ENCODE results near the gene ST6GALNAC6.
A peak's percentile ranks its signal among the peaks of the same experiment; 100 is the strongest.

ST6GALNAC6 gene

DNA sequence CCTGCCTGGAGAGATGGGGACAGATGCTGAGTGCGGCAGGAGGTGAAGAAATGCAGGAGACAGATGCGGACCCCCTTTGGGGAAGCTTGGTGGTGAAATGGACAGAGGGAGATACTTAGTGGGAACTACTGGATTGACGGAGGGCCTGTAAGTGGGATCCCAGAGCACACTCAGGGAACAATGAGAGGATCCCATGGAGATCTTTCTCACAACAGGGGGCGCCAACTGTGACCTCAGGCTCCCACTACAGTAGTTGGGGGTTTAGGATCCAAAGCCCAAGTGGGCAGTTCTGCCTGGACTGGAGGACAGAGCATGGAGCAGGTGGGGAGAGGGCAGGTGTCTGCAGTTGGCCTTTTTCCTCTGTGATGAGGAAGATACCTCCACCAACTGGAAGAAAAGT is 34.8 kb upstream of the ST6GALNAC6 start:
- DNase-seq (ENCODE audit: low read depth in 2 of 2) = no peak

GRCh38 chr9:127931092-127931881 is 31.9 kb upstream of the ST6GALNAC6 start:
- DNase-seq (ENCODE audit: low read depth in 2 of 2) = no peak

GRCh38 chr9:127930231-127931091 is 31.1 kb upstream of the ST6GALNAC6 start, which contains the start of gene PIP5KL1:
TSS of gene PIP5KL1 (minus strand) at chr9:127930777. CDS start at chr9:127930752, 25 bp downstream.
- DNase-seq (ENCODE audit: low read depth in 2 of 2) = peak in 1 of 2 donors; percentile 44

- DNase-seq (ENCODE audit: low read depth in 2 of 2) = no peak
These were observed 30.2 kb upstream of the ST6GALNAC6 start for GRCh38 chr9:127929625-127929979.

DNA sequence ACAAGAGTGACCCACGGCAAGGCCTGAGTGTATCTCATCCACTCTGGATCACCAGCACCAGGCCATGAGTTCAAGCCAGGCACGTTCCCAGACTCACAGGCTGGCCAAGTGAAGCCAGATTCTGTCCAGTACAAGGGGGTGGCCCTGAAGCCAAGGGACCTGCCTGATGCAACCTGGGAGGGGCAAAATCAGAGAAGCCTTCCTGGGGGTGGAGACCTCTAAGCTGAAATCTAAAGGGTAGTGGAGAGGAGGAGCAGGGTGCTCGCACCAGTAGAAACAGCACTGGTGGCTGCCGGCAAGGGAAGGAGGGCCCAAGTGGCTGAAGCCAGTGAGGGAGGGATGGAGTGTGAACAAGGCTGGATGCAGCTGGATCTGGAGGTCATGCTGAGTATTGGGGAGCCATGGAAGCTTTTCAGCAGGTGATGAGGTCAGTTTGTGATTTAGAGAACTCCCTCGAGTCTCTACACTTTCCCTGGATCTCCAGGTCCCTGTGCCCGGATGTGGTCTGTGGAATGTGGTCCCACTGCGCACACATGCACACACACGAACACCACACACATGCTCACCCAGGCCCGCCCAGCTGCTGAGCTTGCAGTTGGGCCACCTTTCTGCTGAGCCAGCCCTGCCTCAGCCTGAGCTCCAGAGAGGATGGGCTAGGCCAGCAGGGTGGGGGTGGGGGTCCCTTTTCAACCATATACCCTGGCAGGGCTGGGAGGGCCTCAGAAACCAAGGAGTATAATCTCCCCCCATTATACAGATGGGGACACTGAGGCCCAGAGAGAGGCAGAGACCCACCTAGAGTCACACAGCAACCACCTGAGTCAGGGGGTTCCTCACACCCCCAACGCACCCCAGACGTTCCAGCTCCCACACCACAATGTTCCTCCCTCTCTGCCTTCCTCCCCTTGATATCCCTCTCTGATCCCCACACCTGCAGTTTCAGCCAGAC is 29.5 kb upstream of the ST6GALNAC6 start:
- no peak for DNase-seq (ENCODE audit: low read depth in 2 of 2)

DNA sequence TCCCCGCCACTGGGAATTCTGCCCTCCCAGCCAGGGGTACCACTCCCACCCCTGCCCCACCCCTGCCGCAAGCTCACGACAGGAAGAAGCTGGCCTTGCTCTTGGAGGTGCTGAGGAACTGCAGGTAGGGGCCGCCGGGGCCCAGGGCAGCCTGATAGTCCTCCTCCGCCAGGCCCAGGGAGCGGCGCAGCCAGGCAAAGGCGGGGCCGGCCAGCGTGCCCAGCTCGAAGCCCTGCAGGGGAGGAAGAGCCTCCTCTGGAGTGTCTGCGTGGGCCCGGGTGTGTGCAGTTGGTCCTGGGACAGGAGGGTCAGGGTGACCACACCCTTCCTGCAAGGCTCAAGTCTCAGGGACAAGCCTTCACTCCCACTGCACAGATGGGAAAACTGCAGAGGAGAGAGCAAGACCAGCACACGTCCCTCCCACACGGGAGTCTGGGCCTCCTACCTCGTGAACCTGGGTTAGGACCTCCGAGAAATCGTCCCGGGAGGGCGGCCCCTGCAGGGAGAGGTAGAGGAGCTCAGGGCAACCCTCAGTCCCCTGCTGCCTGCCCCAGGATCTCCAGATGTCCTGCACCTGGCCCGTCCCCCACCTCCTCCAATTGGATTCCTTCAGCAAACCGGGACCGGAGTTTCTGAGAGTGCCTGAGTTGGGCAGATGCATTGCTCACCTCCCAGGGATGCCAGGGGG is 28.7 kb upstream of the ST6GALNAC6 start:
- DNase-seq (ENCODE audit: low read depth in 2 of 2) = no peak

- DNase-seq (ENCODE audit: low read depth in 2 of 2) = peak; percentile 49 to 66
These were observed 28.0 kb upstream of the ST6GALNAC6 start for GRCh38 chr9:127927201-127927987.

DNA sequence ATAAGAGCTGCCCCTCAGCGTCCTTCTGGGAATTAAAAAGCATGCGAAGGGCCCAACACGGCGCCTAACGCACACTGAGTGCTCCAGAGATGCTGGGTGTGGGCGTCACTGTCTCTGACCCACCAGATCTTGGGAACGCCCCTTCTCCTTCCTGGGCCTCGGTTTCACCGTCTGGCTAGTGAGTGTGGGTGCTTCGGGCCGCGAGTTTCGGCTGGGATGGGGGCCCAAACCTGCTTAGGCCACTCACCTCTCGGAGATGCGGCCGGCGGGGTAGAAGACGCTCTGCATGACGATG is 27.4 kb upstream of the ST6GALNAC6 start:
- no peak for DNase-seq (ENCODE audit: low read depth in 2 of 2)

DNA sequence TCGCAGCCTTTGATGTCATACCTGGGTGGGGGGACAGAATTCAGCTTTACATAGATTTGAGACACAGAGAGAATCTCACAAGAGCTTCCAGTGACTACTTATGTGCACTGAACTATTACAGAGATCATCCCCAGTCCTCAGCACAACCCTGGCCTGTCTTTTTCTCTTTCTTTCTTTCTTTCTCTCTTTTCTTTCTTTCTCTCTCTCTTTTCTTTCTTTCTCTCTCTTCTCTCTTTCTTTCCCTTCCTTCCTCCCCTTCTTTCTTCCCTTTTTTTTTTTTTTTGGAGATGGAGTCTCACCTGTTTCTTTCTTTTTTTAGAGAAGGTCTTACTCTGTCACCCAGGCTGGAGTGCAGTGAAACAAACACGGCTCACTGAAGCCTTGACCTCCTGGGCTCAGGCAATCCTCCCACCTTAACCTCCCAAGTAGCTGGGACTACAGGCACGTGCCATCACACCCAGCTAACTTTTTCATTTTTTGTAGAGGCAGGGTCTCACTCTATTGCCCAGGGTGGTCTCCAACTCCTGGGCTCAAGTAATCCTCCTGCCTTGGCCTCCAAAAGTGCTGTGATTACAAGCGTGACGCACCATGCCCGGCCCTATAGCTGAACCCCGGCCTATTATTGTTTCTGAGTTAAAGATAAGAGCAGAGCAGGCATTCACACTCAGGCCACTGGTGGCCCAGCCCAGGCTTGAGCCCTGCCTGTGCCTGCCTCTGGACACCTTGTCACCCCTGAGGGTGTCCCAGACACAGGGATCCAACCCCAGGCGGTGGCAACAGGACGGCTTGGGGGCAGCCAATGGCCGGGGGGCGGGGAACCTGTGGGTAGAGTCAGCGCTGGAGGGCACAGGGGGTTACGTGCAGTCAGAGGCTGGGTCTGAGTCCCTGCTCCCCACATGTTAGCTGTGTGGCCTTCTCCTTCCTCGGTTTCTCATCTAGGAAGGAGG is 26.8 kb upstream of the ST6GALNAC6 start:
- DNase-seq (ENCODE audit: low read depth in 2 of 2) = no peak

DNA sequence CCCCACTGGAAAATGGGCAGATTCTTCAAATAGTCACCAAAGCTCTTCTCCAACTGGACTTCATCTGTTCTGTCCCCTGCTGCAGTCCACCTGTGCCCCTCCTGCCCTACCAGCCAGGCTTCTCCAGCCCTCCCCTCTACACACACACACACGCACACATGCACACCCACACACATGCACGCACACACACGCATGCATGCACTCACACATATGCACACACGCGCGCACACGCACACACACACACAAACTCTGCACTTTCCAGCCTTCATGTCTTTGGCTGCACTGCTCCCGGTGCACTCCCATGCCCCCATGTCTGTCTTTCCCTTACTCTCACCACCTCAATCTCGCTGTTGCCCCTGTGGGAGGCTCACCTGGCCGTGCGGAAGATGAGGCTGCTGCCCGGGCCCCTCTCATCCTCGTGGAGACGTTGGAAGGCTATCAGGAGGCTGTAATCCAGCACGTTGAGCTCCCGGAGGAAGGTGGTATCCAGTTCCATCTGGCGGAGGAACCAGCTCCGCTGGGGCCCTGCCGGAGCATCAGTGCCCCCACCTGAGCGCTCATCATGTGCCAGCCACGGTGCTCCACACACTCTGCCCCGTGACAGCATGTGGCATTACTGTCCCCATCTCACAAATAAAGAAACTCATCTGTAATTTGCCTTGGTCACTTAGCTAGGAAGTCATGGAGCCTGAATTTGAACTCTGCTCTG is 25.5 kb upstream of the ST6GALNAC6 start:
- DNase-seq (ENCODE audit: low read depth in 2 of 2) = no peak

- DNase-seq (ENCODE audit: low read depth in 2 of 2) = no peak
These were observed 24.4 kb upstream of the ST6GALNAC6 start for GRCh38 chr9:127923771-127924170.

GRCh38 chr9:127923046-127923445 is 23.6 kb upstream of the ST6GALNAC6 start:
- no peak for DNase-seq (ENCODE audit: low read depth in 2 of 2)

DNA sequence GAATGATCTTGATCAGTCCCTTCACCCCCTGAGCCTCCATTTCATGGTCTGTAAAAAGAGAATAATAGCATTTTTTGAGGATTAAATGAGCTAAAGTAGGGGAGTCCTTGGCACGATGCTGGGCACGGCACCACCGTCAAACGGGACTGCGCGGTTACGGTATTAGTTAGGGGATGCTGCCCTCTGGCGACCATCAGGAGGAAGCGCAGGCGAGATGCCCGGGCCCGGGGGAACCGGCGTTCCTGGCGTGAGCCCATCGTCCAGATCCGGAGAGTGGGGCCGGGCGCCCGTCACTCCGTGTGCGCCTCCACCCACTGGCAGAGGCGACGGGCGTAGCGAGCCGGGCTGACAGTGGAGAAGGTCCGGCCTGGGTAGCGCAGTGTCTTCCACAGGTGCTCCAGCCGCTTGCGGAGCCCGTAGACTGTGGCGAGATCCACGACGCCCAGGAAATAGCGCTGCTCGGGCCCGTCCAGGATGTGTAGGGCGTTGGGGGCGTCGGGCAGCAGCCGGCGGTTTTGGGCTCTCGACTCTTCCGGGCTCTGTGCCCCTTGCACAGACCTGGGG is 22.2 kb upstream of the ST6GALNAC6 start:
- DNase-seq (ENCODE audit: low read depth in 2 of 2) = peak; percentile 67

GRCh38 chr9:127920794-127921193 is 21.4 kb upstream of the ST6GALNAC6 start:
- no peak for DNase-seq (ENCODE audit: low read depth in 2 of 2)

GRCh38 chr9:127919253-127919815 is 19.9 kb upstream of the ST6GALNAC6 start:
- DNase-seq (ENCODE audit: low read depth in 2 of 2) = no peak

GRCh38 chr9:127918183-127919107 is 19.0 kb upstream of the ST6GALNAC6 start:
- no peak for DNase-seq (ENCODE audit: low read depth in 2 of 2)

DNA sequence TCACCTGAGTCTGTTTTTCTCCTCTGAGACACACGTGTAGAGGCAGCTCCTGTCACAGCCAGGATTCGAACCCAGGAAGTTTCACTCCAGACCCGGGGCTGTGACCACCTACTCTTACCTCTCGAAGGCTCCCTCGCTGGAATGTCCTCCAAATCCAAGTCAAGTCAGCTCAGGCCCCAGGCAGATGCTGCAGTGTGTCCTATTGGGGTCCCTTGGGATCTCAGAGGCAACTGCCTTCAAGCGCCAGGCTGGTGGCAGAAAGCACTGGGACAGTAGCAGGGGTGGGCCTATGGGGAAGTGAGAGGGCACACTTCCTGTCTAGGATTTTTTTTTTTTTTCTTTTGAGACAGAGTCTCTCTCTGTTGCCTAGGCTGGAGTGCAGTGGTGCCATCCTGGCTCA is 18.2 kb upstream of the ST6GALNAC6 start:
- DNase-seq (ENCODE audit: low read depth in 2 of 2) = no peak

Data from stimulated activated CD8-positive, alpha-beta memory T cell treated with anti-CD3 and anti-CD28 coated beads, Interleukin-2, amount 100 ng/mL, for 1 hour (primary cell).